GM18507 (cell line): ENCODE results near the gene ERCC6L2.

ENCODE experiments used
- DNase-seq: peaks from one replicate; pipeline ENCODE4 v3.0.0; 2011; ENCODE audit warnings: low read depth; ENCODE audit not compliant: insufficient read length; ENCODE audit errors: extremely low spot score
- FAIRE-seq: peaks from 2 replicates; lab custom pipeline; 2011; peaks lifted over from hg19 to GRCh38; lab: Jason Lieb, UNC

Gene ERCC6L2

DNA sequence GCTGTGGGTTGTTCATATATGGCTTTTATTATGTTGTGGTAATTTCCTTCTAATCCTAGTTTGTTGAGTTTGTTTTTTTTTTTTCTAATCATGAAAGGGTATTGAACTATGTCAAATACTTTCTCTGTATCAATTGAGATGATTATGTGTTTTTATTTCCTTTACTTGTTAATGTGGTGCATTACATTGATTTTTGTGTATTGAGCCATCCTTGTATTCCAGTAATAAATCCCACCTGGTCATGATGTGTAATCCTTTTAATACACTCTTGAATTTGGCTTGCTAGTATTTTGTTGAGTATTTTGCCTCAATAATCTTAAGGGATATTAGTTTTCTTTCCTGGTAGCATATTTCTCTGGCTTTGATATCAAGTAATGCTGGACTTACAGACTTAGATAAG lies 13.1 kb upstream of the ERCC6L2 start:
- DNase-seq (no peak), FAIRE-seq (no peak)

DNA sequence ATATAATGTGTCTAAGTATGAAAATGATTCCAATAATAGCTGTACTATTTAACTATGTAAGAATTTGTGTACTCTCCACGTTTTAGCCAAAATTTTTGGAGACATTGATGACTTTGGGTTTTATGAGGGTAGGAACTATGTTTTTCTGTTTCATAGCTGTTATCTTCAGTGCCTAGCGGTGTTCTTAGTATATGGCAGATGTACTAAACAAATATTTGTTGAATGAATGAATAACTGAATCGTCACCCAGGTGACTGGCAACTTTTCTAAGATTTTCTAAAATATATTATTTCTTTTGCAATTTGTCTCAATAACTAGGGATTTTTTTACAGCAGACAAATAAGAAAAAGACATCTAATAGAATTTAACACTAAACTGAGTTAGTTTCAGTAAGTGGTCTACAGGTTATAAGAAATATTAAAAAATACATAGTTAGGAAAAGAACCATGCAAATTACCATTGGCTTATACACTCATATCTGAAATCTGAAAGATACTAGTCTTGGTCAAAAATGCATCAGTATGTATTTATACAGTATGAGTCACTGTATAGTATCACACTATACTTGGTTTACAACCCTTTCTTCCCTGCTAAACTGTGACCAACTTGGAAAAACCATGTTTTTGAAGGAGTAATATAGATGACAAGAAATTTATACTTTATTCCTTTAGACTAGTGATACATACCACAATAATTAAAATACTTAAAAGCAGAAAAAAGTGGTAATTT lies 10.5 kb upstream of the ERCC6L2 start:
- DNase-seq, result no peak
- no peak for FAIRE-seq

- FAIRE-seq (no peak), DNase-seq (no peak)
Measured at GRCh38 chr9:95870352-95870751, 5.1 kb upstream of the ERCC6L2 start.

GRCh38 chr9:95870906-95871305 lies 4.6 kb upstream of the ERCC6L2 start:
- no peak for FAIRE-seq
- DNase-seq, result no peak

GRCh38 chr9:95874303-95874988 lies 1.0 kb upstream of the ERCC6L2 start:
- FAIRE-seq (no peak), DNase-seq (no peak)

DNA sequence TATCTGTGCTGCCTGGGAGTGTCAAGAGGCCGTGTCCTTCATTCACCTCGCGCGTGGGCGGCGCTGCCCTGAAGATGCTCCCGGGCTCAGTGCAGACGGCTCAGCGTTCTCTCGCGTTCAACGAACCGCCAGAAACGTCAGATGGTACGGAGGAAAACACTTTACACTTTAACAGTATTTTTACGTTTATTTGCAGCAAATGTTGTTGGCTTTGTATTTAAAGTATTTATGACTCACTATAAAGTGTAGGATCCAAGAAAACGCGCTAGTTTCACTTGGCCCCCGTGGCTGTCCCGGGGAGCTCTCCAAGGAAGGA lies 544 bp upstream of the ERCC6L2 start:
- peak; percentile 56 for FAIRE-seq
- DNase-seq, result no peak

DNA sequence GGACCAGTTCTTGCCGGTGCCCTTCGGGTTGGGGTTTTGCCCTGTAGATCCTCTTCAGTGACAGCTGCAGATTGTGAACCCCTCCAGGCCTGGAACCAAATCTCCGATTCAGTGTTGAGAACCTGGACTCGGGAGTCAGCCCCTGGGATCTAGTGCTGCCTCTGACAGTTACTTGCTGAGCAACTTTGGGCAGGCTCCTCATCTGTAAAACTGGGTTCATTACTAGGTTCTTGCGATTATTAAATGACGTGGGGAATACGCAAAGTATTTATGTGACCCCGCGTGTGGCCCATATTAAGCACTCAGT lies 600 bp downstream of the ERCC6L2 start:
- no peak for FAIRE-seq

GRCh38 chr9:95876595-95876994 lies 1.1 kb downstream of the ERCC6L2 start:
- no peak for DNase-seq

More for the DNA sequence above, 600 bp downstream of the ERCC6L2 start:
- DNase-seq, result no peak

GRCh38 chr9:95877984-95878383 lies 2.5 kb downstream of the ERCC6L2 start:
- FAIRE-seq, result no peak
- no peak for DNase-seq

More at GRCh38 chr9:95876595-95876994, 1.1 kb downstream of the ERCC6L2 start:
- no peak for FAIRE-seq

DNA sequence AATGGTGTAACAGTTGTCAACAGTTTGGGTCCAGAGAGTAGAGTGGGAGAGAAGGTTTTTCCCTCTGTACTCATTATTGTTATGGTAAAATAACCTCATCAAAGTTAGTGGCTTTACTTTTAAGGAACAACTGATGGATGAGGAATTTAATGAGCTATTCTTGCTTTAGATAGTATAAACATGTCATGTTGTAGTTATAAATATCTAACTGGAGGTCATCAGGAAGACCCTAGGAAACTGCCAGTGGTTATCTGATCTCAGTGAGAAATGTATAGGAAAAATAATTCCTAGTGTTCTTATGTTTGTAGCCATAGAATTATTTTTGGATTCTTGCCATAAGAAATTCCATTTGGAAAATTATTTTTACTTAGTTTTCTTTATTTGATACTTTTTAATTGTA lies 4.1 kb downstream of the ERCC6L2 start:
- FAIRE-seq (no peak), DNase-seq (no peak)

GRCh38 chr9:95880021-95880690 lies 4.7 kb downstream of the ERCC6L2 start:
- FAIRE-seq (no peak), DNase-seq (no peak)

DNA sequence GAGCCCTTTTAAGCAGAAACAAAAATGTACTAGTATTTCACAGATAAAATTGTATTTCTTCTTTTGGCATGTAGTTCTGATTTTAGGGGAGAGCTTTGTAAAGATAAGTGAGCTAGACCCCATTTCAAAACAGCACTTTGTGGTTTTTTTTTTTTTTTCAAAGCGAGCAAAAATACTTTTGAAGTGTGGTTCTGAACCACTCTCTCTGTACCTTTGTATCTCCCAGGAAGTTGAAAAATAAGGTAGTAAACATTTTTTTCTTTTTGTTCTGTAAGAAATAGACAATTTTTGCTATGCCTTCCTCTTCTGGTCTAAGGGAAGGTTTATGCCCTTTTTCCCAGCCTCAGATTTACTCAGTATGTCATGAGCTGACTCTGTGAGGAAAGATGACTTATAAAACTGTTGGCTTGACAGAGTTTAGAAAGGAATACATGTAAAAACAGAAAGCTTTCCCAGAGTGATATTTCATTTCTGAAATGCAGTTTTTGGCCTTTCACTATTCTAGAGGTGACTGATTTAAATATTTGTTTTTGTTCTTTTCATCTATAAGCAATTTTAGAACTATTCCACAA lies 12.5 kb downstream of the ERCC6L2 start:
- DNase-seq (no peak), FAIRE-seq (no peak)

GRCh38 chr9:95890594-95890993 lies 15.1 kb downstream of the ERCC6L2 start:
- FAIRE-seq (no peak), DNase-seq (no peak)

DNA sequence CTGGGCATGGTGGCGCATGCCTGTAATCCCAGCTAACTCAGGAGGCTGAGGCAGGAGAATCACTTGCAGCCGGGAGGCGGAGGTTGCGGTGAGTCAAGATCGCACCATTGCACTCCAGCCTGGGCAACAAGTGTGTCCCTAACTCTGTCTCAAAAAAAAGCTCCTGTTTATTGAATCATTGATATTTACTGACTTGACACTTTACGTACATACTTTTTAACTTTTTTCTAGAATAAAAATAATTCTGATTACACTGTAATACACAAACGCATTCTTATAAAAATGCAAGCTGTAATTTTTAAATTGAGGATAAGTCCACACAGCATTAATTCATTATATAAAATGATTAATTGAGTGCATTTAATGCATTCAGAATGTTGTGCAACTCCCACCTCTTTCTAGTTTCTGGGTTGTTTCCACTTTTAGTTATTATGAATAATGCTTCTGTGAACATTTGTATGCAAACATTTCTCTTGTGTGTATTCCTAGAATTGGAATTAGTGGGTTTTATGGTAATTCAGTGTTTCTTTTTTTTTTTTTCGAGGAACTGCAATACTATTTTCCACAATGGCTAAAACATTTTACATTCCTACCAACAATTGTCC lies 15.7 kb downstream of the ERCC6L2 start:
- no peak for DNase-seq
- no peak for FAIRE-seq

DNA sequence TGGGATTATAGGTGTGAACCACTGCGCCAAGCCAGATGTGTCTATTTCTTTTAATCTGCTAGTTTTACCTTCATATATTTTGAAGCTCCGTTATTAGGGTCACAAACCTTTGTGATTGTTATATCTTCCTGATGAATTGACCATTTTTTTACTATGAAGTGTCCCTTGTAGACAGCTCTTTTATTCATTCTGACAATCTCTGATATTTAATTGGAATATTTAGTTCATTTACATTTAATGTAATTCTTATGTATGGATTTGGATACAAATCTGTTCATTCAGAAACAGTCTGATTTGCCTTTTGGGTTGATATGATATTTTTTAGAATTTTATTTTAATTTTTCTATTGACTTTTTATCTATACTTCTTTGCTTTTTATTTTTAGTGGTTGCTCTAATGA lies 17.2 kb downstream of the ERCC6L2 start:
- no peak for DNase-seq

GRCh38 chr9:95896580-95896979 lies 21.1 kb downstream of the ERCC6L2 start:
- FAIRE-seq, result peak; percentile 41
- no peak for DNase-seq

More for the DNA sequence above, 17.2 kb downstream of the ERCC6L2 start:
- no peak for FAIRE-seq

DNA sequence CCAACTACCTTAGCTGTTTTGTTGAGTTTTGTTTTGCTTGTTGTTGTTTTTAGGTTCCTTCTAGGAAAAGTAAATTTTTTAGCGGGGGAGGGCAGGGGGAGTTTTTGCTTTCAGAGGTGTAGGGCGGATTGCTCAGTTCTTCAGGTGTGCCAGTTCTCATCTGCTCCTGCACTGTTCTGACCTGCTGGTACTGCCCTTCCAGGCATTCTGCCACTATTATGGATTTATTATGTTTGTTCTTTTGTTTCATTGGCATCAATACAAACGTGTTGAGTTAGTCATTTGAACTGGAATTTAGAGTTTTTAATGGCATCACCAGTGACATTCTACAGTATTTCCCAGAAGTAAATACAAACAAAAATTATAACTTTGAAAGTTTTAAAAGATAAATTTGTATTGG lies 26.0 kb downstream of the ERCC6L2 start:
- FAIRE-seq, result no peak
- no peak for DNase-seq

- DNase-seq (no peak), FAIRE-seq (no peak)
Measured at GRCh38 chr9:95903398-95903797, 27.9 kb downstream of the ERCC6L2 start.

GRCh38 chr9:95907794-95908193 lies 32.3 kb downstream of the ERCC6L2 start:
- no peak for FAIRE-seq
- no peak for DNase-seq

DNA sequence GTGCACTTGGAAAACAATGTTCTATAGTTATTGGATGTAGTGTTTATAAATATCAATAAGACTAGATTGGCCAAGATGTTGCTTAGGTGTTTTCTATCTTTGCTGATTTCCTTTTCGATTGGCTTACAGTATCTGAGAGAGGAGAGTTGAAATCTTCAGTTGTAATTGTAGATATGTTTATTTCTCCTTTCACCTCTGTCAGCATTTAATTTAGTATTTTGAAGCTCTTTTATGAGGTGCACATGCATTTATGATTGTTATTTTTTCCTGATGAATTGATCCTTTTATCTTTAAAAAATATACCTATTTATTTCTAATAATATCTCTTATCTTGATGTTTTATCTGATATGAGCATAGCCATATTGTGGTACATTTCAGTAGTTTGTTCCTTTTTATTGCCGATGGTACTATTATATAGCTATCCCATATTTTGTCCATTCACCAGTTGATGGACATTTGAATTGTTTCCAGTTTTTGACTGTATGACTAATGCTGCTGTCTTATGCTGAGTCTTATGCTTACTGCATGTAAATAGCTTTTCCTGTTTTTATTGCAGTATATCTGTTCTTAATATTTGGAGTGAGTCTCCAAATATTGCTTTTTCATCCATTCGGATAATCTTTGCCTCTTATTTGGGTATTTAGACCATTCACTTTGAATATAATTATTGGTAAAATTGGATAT lies 34.7 kb downstream of the ERCC6L2 start:
- FAIRE-seq, result no peak
- DNase-seq, result no peak
